GM21528 (cell line): Measurements from ENCODE around the gene AP2B1.

Source experiments
- ATAC-seq: cut with Tn5 transposase; IDR thresholded peaks from one replicate; pipeline ENCODE4 v1.9.1; 2021; ENCODE audit warnings: mild to moderate bottlenecking, moderate library complexity; ENCODE audit not compliant: unreplicated experiment, low FRiP score

Gene AP2B1

DNA sequence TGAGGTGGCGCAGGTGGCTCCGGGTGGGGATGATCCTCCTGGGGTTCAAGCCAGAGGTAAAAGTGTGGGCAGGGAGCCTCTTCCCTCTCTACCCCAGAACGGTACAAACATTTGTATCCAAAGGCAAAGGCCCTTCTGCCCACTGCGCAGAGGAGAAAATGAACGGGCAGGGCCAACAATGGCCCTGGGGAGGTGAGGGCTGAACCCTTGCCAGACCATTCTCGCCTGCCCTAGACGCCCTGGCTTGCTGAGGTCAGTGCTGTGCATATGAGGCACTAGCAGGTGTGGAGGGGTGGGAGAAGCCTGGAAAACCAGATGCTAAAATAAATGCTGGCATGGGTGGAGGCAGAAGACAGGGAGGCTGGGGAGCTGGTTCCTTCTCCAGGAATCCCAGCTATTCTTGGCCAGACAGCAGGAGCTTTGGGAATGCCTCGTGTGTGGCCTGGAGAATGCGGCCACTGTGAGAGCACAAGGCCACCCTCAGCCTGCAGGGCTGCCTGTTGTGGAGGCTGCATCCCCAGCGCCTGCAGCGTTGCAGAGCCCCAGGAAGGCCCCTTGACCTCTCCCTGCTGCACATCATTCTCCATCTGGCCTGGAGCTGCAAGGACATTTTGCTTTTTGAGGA lies 178.1 kb downstream of the AP2B1 start:
- ATAC-seq, result no peak

DNA sequence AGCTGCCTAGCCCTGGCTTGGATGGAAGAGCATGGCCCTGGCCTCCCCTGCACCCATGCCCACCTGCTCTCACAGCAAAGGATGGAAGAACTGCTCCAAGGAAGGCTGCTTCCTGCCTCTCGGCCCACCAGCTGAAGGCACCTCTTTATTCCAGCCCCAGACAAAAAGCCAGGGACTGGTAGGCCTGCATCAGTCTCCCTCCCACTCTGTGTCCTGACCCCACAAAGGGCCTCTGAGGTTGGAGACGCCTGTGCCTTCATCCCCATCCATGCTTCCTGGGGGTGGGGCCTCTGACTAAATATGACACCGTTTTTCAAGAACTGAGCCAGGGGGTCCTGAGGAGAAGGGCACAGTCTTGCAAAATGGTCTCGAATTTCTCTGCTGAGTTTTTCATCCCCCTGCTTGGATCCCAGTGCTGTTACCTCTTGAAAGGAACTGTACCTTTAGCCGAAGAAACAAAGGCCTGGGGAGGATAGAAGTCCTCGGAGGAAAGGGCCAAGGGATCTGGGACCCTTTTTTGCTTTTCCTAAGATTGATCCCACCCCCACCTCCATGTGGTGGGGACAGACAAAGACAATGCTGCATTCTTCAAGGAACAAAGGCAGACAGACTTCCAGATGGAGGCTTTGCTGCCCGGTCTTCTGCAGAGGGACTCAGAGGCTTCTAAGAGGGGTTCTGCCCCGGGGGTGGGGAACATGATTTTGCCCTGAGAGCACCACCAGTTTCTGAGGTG lies 178.8 kb downstream of the AP2B1 start:
- ATAC-seq, result no peak

DNA sequence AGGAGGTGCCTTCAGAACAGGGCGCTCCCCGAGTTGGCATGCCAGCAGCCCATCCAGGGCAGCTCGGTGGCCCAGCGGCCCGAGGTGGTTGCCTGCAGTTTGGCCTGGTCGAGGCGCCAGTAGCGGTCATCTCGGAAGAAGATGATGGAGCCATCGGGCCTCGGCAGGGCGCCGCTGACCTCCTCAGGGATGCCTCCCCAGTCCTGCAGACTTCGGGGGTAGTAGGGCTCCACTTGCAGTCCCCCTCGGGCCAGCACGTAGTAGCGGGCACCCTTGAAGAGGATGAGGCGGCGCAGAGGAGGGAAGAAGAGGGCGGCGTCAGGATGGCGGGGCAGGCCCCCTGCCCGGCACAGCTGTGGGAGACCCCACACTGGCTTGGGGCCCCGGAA lies 179.4 kb downstream of the AP2B1 start:
- ATAC-seq, result no peak

DNA sequence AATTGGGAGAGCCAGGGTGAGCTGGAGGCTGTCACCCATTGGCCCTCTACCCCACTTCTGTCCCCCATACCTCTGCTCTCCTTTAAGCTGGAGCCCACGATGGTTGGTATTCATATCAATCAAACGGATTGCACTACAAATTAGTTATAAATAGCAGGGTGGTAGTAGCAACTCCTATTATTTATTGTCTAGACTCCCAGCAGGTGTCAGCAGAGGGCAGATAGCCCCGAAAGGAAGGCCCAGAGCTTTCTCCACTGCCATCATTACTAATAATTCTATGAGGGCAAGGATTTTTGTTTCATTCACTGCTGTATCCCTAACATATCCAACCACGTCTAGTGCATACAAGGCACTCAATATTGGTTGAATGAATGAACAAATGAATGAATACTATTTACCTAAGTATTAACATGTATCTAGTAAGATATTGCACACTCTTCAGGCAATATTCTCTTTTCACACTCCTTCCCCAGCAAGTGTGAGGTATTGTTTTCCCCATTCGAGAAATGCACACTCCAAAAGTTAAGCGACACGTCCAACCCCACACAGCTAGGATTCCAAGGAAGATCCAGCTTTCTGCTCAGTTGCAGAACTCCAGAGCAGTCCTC lies 179.9 kb downstream of the AP2B1 start:
- no peak for ATAC-seq

- no peak for ATAC-seq
These were observed 181.7 kb downstream of the AP2B1 start for GRCh38 chr17:35768797-35769196.

DNA sequence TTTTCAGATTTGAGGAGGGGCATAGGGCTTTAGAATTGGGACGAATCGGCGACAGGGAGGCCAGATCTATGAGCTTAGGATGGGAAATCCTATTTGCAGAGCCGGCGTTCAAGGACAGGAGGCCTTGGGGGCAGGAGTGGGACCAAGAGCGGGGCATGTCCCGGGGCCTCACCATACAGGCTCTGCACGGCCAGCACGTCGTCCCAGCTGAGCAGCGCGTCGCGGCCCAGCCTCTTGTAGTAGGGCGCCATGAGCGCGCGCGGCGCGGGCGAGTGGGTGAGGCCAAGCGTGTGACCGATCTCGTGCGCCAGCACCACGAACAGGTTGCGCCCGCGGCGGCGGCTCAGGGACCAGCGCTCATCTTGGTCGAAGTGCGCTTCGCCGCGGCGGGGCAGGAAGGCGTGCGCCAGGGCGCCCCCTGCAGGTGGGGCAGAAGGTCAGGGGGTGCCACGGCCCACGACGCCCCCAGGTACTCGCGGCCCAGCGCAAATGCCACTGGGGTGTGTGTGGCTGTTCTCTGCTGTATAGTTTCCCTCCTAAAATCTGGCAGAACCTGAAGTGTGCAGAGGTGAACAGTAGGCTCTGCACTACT lies 182.9 kb downstream of the AP2B1 start:
- no peak for ATAC-seq

GRCh38 chr17:35773129-35773528 lies 186.0 kb downstream of the AP2B1 start:
- ATAC-seq, result no peak

DNA sequence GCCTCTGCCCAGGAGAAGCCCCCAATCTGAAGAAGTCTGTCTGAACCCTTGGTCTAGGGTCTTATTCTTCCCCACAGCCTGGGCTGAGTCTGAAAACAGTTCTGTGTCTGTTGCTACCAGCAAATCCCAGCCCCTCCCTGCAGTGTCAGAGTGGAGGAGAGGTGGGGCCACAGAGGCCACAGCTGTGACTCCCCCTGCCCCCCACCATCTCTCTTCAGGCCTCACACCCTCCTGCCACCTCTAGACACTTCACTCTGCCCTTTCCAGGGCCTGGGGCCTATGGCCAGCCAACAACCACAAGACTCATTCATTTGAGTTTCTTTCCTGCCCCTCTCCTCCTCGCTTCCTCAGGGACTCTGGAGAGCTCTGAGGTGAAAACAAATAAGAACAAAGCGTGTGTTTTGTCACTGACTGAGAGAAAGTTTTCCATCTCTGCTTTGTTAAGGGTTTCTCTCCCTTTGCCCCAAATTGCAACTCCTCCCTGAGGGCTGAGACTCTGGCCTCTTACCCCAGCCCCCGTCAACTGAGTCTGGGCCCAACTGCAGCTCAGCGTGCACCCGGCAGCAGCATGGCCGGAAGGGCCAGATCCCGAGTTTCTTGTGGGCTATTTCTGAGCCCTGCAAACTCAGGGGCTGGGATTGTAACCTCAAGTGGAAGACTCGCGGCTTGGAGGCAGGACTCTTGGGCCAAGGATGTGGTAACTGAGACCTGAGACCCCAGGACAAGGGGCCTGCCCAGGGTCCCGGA lies 186.7 kb downstream of the AP2B1 start:
- no peak for ATAC-seq

DNA sequence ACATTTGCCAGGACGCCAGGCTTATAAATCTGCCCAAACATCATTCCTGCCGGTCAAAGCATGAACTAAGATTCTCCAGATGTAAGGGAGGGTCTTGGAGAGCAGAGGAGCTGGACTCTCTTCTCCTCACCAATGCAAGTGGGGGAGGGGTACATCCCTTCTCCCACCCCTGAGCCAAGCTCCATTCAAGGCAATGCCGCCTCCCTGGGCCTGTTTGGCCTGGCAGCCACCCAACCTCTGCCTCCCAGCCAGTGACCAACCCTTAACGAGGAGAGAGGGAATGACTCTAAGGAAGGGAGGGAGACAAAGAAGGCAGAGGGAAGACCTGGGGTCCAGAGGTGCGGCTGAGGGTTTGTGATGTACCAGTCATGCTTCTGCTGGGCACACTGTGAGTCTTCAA lies 187.4 kb downstream of the AP2B1 start:
- no peak for ATAC-seq

DNA sequence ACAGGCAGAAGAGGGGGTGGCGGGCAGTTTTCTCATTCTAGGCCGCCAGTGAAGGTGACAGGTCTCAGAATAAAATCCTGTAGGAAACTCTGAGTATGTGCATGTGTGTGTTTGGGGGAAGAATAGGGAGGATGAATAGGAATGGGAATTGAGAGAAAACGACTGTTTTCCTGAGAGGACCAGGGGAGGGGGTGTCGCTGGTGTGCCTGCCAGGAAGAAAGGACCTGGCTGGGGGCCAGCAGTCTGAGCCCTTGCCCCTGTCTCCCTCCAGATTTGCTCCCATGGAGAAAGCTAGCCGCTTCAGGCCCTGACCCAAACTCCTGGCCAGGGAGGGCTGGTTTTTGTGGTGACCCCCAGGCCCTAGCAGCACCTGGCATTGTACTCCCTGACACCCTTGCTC lies 187.9 kb downstream of the AP2B1 start:
- no peak for ATAC-seq

DNA sequence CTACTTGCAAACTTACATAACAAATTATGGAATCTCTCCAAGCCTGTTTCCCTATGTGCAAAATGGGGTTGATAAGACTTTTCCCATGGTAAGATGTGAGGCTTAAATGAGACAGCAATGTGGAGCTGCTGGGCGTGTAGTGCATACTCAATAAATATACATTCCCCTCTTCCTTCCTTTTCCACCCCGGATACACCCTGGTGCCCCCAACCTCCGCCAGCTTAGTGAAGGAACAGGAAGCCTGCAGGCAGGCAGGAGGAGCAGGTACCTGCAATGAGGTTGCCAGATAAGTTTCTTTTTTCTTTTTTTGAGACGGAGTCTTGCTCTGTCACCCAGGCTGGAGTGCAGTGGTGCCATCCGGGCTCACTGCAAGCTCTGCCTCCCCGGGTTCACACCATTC lies 188.5 kb downstream of the AP2B1 start:
- no peak for ATAC-seq
